Fibroblast of mammary gland (primary cell): ENCODE data around the gene CHCHD10.

Experiments
- DNase-seq: peaks from one replicate; pipeline ENCODE4 v3.0.0-alpha.2; 2010; ENCODE audit warnings: low read depth
- H3K4me3 ChIP-seq: 2 replicates; pipeline ENCODE4 v1.5.1; 2011; ENCODE audit warnings: low read depth, mild to moderate bottlenecking, low read length, moderate library complexity; ENCODE audit not compliant: control insufficient read depth
- TF ChIP-seq, protein P1 (sequence below): conservative IDR thresholded peaks from 2 replicates; pipeline ENCODE4 v1.5.1; 2011; ENCODE audit warnings: low read depth, low read length, inconsistent platforms; ENCODE audit not compliant: control insufficient read depth, insufficient read depth

CHCHD10 gene

DNA sequence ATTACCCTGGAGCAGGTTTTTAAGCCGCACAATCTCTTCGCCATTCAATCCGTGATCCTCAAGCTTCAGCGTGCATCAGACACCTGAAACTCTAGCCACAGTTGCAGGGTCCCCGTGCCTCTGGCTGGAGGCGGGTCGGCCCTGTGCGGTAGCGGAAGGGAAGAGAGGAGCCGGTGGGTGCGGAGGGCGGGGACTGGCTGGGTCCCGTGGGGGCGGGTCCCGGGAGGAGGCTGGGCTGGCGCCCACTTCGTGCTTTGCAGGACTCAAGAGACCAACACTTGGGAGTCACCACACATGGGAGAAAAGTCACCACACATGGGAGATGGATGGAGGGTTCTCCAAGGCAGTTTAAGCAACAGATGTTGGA, 4.2 kb downstream of the CHCHD10 start:
- TF ChIP-seq, protein P1, sequence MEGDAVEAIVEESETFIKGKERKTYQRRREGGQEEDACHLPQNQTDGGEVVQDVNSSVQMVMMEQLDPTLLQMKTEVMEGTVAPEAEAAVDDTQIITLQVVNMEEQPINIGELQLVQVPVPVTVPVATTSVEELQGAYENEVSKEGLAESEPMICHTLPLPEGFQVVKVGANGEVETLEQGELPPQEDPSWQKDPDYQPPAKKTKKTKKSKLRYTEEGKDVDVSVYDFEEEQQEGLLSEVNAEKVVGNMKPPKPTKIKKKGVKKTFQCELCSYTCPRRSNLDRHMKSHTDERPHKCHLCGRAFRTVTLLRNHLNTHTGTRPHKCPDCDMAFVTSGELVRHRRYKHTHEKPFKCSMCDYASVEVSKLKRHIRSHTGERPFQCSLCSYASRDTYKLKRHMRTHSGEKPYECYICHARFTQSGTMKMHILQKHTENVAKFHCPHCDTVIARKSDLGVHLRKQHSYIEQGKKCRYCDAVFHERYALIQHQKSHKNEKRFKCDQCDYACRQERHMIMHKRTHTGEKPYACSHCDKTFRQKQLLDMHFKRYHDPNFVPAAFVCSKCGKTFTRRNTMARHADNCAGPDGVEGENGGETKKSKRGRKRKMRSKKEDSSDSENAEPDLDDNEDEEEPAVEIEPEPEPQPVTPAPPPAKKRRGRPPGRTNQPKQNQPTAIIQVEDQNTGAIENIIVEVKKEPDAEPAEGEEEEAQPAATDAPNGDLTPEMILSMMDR, result no peak
- no peak for DNase-seq
- no peak overlapping the region for H3K4me3 ChIP-seq

DNA sequence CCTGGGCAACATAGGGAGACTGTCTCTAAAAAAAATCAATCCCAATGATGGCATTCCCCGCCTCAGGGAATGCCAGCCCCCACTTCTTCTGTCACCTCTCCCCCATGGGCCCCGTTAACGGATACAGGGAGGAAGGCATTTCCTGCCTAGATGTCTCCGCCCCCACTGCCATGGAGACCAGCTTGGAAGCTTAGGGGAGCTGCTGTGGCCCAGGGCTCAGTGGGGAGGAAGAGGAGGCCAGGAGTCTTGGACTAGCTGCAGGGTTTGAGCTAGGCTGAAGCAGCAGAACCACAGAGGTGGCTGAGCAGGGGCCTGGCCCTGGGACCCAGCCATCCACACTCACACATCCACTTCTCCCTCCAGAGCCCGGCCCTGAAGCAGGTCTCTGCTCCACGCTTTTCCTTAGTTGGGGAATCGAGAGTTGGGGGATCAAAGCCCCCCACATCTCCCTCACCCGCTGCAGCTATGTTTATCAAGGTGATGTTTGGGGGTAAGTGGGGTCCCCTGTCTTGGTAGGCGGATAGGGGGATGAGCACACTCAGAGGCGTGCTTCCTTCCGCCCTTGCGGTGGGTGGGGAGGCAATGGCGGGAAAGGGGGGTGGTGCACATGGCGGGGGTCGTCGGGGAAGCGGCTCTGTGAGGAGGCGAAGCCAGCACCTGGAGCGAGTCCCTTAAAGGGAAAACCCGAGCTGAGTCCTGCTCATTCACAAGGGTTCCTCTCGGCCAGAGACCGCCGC, 4.8 kb downstream of the CHCHD10 start, which contains the start of gene C22orf15:
C22orf15 (plus strand) TSS at position 149 of the 737 bp plus-strand sequence; CDS start at position 466, 317 bp downstream.
- DNase-seq, result no peak
- TF ChIP-seq, protein P1, result no peak
- H3K4me3 ChIP-seq, result no peak within 1 kb of the TSS

DNA sequence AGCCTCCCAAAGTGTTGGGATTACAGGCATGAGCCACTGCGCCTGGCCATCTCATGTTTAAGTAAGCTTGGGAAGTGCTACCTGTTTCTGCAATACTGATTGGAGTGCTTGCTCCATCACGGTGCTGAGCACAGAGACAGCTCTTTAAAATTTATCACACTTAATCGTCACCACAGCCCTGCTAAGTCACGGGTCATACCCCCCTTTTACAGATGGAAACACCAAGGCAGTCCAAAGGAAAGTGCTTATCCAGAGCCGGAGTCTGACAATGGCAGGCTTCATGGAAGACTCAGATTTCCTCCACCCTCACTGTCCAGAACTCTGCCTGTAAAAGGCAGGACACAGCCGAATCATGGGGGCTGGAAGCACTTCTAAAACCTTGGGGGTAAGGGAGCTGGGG, 7.7 kb downstream of the CHCHD10 start:
- TF ChIP-seq, protein P1, result no peak
- no peak for DNase-seq
- no peak overlapping the region for H3K4me3 ChIP-seq

DNA sequence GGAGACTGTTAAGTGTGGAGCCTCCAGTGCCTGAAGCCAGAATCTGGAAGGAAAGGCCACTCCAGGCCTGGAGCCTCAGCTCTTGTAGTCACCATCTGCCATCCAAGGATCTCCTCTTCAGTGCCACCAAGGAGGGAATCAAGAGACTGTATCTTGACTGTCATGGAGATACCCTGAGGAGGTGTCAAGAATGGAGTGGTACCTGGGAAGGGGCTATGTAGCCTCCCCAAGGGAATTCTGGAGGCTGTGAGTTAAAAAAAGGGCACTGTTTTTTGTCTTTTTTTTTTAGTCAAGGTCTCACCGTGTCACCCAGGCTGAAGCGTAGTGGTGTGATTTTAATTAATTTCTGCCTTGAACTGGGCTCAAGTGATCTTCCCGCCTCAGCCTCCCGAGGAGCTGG, 8.2 kb downstream of the CHCHD10 start:
- DNase-seq, result no peak
- H3K4me3 ChIP-seq, result no peak overlapping the region
- TF ChIP-seq, protein P1, result no peak

DNA sequence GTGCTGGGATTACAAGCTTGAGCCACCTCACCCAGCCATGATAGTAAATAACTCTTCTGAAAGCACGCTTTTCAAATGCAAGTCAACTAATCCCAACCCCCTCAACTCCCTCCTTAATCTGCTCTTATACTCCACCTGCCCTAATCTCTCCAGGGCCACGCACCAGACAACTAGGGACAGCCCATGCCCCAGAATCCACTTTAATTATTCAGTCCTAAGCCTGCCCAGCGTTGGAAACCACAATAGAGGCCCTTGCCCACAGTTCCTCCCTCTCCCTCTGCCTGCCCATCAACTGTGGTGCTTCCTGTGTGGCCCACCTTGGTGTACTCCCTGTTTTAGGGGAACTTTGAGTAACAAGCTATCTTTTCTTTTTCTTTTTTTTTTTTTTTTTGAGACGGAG, 10.9 kb downstream of the CHCHD10 start:
- TF ChIP-seq, protein P1, result no peak
- no peak overlapping the region for H3K4me3 ChIP-seq
- no peak for DNase-seq

DNA sequence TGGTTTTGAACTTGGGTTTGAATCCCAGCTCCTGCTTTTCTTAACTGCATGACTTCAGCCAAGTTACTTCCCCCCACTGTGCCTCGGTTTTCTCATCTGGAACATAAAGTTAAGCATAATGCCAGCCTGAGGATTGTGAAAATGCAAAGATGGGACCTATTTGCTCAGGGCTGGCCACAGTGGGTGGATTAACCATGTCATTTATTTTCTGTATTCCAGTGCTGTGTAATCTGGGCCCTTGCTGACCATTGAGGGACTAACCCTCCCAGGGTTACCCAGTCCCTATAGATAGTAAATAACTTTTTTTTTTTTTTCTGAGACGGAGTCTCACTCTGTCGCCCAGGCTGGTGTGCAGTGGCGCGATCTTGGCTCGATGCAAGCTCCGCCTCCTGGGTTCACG, 12.1 kb downstream of the CHCHD10 start:
- no peak overlapping the region for H3K4me3 ChIP-seq
- DNase-seq, result no peak
- TF ChIP-seq, protein P1, result no peak
